Neutrophil (primary cell): ENCODE results near the gene NUDT22.

ENCODE experiments used
- H3K27ac ChIP-seq: fragments of 200-600 bp; sonication (generic); 2 replicates; pipeline ENCODE4 v1.5.1; 2016; ENCODE audit warnings: mild to moderate bottlenecking, moderate library complexity
- H3K27me3 ChIP-seq: fragments of 200-600 bp; sonication (generic); 2 replicates; pipeline ENCODE4 v1.6.0; 2016; ENCODE audit warnings: mild to moderate bottlenecking
- H3K36me3 ChIP-seq: fragments of 200-600 bp; sonication (generic); 2 replicates; pipeline ENCODE4 v1.5.1; 2017
- H3K4me1 ChIP-seq, 2 experiments: fragments of 200-600 bp in 1 of 2; sonication (generic) in 1 of 2; 1 replicate in 1 of 2; 2 replicates in 1 of 2; pipeline versions ENCODE4 v1.5.1 to v1.6.1; 2013 to 2016; ENCODE audit warnings: low read depth in 1 of 2, low read length in 1 of 2, mild to moderate bottlenecking in 1 of 2, moderate library complexity in 1 of 2; ENCODE audit not compliant: control insufficient read depth in 1 of 2, insufficient read depth in 1 of 2
- H3K4me3 ChIP-seq, 2 experiments: fragments of 200-600 bp in 1 of 2; sonication (generic) in 1 of 2; 1 replicate in 1 of 2; 2 replicates in 1 of 2; pipeline ENCODE4 v1.5.1; 2013 to 2016; ENCODE audit warnings: low read depth in 1 of 2, low read length in 1 of 2, mild to moderate bottlenecking in 1 of 2, moderate library complexity in 1 of 2
- H3K9me3 ChIP-seq: fragments of 200-600 bp; sonication (generic); 2 replicates; pipeline ENCODE4 v1.5.1; 2016
- CTCF ChIP-seq: fragments of 200-600 bp; sonication (generic); IDR thresholded peaks from 2 replicates; pipeline ENCODE4 v1.5.1; 2016; ENCODE audit warnings: antibody characterized with exemption

Gene NUDT22

GRCh38 chr11:64226507-64227051 lies 505 bp downstream of the NUDT22 start:
- no peaks in the 10 kb centered on the region for H3K9me3 ChIP-seq
- H3K27ac ChIP-seq: peak overlapping the region; percentile 85
- peaks cover 31% of the 10 kb centered on the region for H3K36me3 ChIP-seq
- no peaks in the 10 kb centered on the region for H3K27me3 ChIP-seq
- peaks cover 47 to 50% of the 10 kb centered on the region in 2 experiments for H3K4me1 ChIP-seq
- TF ChIP-seq CTCF: no peak
- H3K4me3 ChIP-seq: peak overlapping the region; percentile 75 to 84

- peaks cover 56 to 59% of the 10 kb centered on the region in 2 experiments for H3K4me1 ChIP-seq
These were observed 1.4 kb downstream of the NUDT22 start for GRCh38 chr11:64227405-64227956.

GRCh38 chr11:64229090-64229743 lies 3.1 kb downstream of the NUDT22 start:
- peaks cover 6% of the 10 kb centered on the region for H3K36me3 ChIP-seq
- peak overlapping the region; percentile 97 for H3K27ac ChIP-seq
- peaks cover 63 to 67% of the 10 kb centered on the region in 2 experiments for H3K4me1 ChIP-seq
- TF ChIP-seq CTCF: no peak
- H3K9me3 ChIP-seq: no peaks in the 10 kb centered on the region
- peaks cover 11% of the 10 kb centered on the region for H3K27me3 ChIP-seq
- peak overlapping the region in 1 of 2 experiments; percentile 96 for H3K4me3 ChIP-seq

More at GRCh38 chr11:64227405-64227956, 1.4 kb downstream of the NUDT22 start:
- peaks cover 23% of the 10 kb centered on the region for H3K36me3 ChIP-seq
- H3K4me3 ChIP-seq: peak overlapping the region; percentile 75 to 84
- H3K9me3 ChIP-seq: no peaks in the 10 kb centered on the region
- H3K27me3 ChIP-seq: no peaks in the 10 kb centered on the region
- peak overlapping the region; percentile 85 for H3K27ac ChIP-seq
- TF ChIP-seq CTCF: no peak

- Histone ChIP-seq H3K27me3 (peaks cover 14% of the 10 kb centered on the region), H3K36me3 (peaks cover under 1% of the 10 kb centered on the region), H3K4me3 (peak overlapping the region; percentile 77 to 96), H3K4me1 (peaks cover 61 to 68% of the 10 kb centered on the region in 2 experiments), H3K9me3 (no peaks in the 10 kb centered on the region), H3K27ac (peak overlapping the region; percentile 97)
- no peak for TF ChIP-seq CTCF
These were observed 3.7 kb downstream of the NUDT22 start for GRCh38 chr11:64229744-64230170.

- H3K36me3 ChIP-seq: no peaks in the 10 kb centered on the region
- H3K9me3 ChIP-seq: no peaks in the 10 kb centered on the region
- H3K27me3 ChIP-seq: peaks cover 20% of the 10 kb centered on the region
- TF ChIP-seq CTCF: no peak
- peaks cover 60 to 68% of the 10 kb centered on the region in 2 experiments for H3K4me1 ChIP-seq
- peak within 1 kb of the TSS; percentile 97 for H3K27ac ChIP-seq
- H3K4me3 ChIP-seq: peak within 1 kb of the TSS; percentile 77 to 96
These were observed 4.3 kb downstream of the NUDT22 start, which contains the start of gene DNAJC4 for GRCh38 chr11:64230171-64230984. Gene DNAJC4 (plus strand): TSS chr11:64230548. CDS start chr11:64230855, 307 bp downstream.
